GM12873 (cell line): Measurements from ENCODE around the gene LRGUK.

Source experiments
- TF ChIP-seq, protein P1 (sequence below): IDR thresholded peaks from 2 replicates; pipeline ENCODE4 v1.5.1; 2012; ENCODE audit warnings: low read depth, mild to moderate bottlenecking, moderate library complexity, low read length, control low read depth; ENCODE audit not compliant: insufficient read depth; ENCODE audit errors: missing control alignments

The LRGUK gene

DNA sequence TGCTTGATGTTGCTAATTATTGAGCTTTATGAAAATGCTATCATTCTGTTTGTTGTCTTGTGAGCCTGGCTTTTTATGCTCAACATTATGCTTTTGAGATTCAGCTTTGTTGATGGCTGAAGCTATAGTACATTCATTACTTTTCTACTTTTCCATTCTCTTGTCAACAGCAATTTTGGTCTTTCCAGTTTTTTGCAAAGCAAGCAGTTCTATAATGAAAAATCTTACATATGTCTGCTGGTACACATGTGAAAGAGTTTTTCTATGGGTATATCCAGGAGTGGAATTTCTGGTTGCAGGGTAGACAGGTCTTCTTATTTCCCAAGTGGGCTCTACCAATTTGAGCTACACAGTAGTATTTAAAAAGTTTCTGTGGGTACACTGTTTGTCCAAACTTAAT, 152.8 kb downstream of the LRGUK start:
- TF ChIP-seq, protein P1, sequence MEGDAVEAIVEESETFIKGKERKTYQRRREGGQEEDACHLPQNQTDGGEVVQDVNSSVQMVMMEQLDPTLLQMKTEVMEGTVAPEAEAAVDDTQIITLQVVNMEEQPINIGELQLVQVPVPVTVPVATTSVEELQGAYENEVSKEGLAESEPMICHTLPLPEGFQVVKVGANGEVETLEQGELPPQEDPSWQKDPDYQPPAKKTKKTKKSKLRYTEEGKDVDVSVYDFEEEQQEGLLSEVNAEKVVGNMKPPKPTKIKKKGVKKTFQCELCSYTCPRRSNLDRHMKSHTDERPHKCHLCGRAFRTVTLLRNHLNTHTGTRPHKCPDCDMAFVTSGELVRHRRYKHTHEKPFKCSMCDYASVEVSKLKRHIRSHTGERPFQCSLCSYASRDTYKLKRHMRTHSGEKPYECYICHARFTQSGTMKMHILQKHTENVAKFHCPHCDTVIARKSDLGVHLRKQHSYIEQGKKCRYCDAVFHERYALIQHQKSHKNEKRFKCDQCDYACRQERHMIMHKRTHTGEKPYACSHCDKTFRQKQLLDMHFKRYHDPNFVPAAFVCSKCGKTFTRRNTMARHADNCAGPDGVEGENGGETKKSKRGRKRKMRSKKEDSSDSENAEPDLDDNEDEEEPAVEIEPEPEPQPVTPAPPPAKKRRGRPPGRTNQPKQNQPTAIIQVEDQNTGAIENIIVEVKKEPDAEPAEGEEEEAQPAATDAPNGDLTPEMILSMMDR = no peak

DNA sequence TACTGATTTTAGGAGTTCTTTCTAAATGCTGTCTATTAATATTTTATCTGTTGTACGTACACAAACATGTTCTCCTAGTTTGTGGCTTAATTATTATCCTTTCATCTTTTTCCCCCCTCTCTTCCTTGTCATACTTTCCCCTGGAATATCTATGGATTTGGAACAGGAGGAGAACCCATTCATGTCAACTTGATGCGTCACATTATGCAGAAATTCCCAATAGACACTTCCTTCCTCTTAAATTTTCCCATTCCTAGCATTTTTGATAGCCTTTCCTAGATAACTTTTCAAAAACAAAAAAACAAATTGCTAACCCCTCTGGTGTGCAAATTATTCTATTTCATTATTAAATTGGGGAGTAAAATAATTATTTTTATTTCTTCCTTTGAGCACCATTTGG, 153.4 kb downstream of the LRGUK start:
- TF ChIP-seq, protein P1 = no peak

DNA sequence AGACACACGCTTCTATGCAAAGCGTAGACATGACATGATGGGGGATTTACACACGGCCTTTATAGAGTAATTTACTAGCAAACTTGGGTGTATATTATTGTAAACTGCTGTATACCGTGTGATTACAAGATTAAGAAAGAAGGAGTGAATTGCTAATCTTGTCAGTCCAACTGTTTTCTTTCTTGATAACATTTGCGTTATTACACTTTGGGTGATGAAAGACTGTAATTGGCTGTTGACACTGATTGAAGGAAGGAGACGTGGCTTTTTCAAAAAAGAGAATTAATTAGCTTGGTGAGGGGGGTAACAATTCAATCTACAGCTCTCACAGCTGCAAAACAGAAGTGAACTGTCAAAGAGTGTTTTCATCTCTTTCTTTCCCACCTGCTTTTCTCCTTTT, 156.9 kb downstream of the LRGUK start:
- TF ChIP-seq, protein P1 = no peak

DNA sequence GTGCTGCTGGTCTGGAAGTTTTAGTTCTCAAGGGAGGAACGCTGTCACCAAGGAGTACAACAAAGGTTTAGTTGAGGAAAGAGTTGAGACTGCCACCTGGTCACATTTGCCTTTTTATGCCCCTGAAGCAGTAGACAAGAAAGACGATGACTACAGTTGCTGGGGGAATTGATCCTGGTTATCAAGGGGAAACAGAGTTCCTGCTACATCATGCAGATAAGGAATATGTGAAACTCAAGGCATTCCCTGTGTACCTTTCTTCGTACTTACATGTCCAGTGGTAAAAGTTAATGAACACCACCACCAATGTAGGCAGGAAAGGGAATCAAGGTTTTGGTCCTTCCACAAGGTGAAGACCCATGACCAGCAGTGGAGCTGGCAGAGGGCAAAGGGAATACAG, 157.8 kb downstream of the LRGUK start:
- TF ChIP-seq, protein P1 = no peak

DNA sequence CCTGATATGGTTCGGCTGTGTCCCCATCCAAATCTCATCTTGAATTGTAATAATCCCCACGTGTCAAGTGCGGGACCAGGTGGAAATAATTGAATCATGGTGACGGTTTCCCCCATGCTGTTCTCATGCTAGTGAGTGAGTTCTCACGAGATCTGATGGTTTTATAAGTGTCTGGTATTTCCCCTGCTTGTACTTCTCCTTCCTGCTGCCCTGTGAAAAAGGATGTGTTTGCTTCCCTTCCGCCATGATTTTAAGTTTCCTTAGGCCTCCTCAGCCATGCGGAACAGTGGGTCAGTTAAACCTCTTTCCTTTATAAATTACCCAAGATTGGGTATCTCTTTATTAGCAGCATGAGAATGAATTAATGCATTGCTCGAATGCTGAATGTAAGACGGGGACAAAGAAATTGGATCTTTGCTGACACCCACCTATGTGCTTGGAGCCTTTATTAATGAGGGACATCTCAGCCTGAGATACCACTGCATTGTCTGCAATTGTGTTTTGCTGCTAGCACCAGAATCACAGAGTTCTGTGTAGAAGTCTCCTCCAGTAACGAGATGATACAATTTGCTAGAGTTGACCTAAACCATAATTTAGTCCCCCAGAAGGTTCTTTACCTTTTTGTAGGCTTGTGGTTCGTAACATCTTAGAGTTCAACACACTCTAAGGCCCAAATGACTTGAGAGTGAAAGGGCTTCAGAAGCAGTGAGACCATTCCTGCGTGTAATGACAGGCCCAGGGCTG, 160.9 kb downstream of the LRGUK start:
- TF ChIP-seq, protein P1 = no peak

DNA sequence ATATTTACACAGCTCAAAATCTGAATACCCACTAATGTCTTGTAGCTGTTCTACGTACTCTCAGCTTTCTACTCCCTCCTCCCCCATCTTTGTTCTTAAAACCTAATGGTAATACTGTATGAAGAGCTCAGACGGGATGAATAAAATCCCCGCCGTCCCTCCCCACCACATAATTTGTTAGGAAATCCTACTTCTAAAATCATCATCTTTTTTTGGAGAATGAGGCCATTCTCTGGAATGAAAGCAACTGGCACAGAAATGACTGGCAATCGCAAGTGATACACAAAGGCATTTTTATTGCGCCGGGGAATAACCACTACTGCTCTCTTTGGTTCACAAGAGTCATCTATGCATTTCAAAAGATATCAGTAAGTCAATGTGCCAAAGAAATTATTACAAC, 162.3 kb downstream of the LRGUK start:
- TF ChIP-seq, protein P1 = no peak

DNA sequence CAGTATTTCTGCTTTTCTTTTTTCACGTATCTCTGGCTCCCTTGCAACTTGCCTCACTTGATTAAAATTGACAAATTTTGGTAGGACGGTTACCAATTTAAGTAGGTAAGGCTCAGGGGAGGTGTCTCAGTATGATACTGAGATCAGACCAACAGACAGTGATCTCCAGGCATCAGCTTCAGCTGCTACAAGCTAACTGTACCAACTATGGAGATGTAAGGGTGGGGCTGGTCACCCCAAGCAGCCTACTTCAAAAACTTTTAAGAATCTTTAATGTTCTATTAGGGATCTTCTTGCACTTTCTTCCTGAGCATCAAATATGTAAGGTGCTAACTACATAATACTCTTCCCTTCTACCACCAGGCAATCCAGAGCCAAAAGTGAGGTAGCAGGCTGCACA, 162.7 kb downstream of the LRGUK start:
- TF ChIP-seq, protein P1 = no peak

DNA sequence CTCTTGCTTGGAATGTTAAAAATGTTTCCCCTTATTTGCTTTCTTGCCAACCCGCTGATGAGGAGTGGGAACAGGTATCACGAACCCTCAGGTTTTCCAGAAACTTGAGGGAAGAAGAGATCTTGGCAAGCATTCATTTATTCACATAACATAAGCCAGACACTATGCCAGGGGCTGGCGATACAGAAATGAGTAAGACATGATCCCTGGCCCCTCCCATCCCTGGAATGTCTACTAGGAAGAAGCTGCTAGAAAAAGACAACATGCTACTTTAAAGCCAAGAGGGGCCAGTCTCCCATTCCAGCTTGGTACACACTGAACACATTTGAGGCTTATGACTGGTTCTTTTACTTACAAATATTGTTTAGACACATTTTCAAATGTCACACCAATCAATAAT, 163.1 kb downstream of the LRGUK start:
- TF ChIP-seq, protein P1 = no peak
